Natural killer cell (primary cell): ENCODE data around the gene JARID2. TPM values are rescaled to one million over a fixed set of nuclear protein-coding genes. Genes with fewer than 3 reads are reported as not detected.

Experiments used
- ATAC-seq, 3 donors: fragments of 150-1000 bp in 2 of 3; fragments of 200-7000 bp in 1 of 3; cut with Tn5 transposase; 1 replicate in 1 of 3; 2 replicates in 2 of 3; pipeline ENCODE4 v1.10.0; 2021; ENCODE audit warnings: mild to moderate bottlenecking in 2 of 3, moderate library complexity in 2 of 3
- DNase-seq, 2 donors: peaks; one replicate each; pipeline versions ENCODE4 v3.0.0 to v3.0.0-alpha.2; 2013 to 2021; ENCODE audit warnings: mixed read lengths in 1 of 2
- H3K27ac ChIP-seq: one replicate; pipeline ENCODE4 v1.5.1; 2013; ENCODE audit warnings: mild to moderate bottlenecking, low read length
- H3K27me3 ChIP-seq: one replicate; pipeline ENCODE4 v1.6.1; 2013; ENCODE audit warnings: low read length; ENCODE audit not compliant: control insufficient read depth, insufficient read depth
- H3K36me3 ChIP-seq: one replicate; pipeline ENCODE4 v1.6.1; 2013; ENCODE audit warnings: low read length; ENCODE audit not compliant: control insufficient read depth, insufficient read depth
- H3K4me1 ChIP-seq: one replicate; pipeline ENCODE4 v1.6.1; 2013; ENCODE audit warnings: low read length; ENCODE audit not compliant: control insufficient read depth, insufficient read depth
- H3K4me3 ChIP-seq: one replicate; pipeline ENCODE4 v1.5.1; 2013; ENCODE audit warnings: low read length
- H3K9me3 ChIP-seq: one replicate; pipeline ENCODE4 v1.6.1; 2013; ENCODE audit warnings: low read length; ENCODE audit not compliant: control insufficient read depth, insufficient read depth
- H3K27ac Mint-ChIP-seq, 2 donors: one replicate each; pipeline ENCODE4 v1.8.0; 2022; ENCODE audit warnings: mild to moderate bottlenecking in 2 of 2, mixed read lengths in 2 of 2, moderate library complexity in 1 of 2
- H3K27me3 Mint-ChIP-seq, 2 donors: one replicate each; pipeline ENCODE4 v1.8.0; 2022; ENCODE audit warnings: low read depth in 2 of 2, mixed read lengths in 2 of 2
- H3K36me3 Mint-ChIP-seq: one replicate; pipeline ENCODE4 v1.8.0; 2022; ENCODE audit warnings: mixed read lengths
- H3K4me1 Mint-ChIP-seq, 2 donors: one replicate each; pipeline ENCODE4 v1.8.0; 2022; ENCODE audit warnings: mixed read lengths in 2 of 2
- H3K4me3 Mint-ChIP-seq: one replicate; pipeline ENCODE4 v1.8.0; 2022; ENCODE audit warnings: mild to moderate bottlenecking, moderate library complexity, mixed read lengths
- H3K9me3 Mint-ChIP-seq, 2 donors: one replicate each; pipeline ENCODE4 v1.8.0; 2022; ENCODE audit warnings: mixed read lengths in 2 of 2
- WGBS: methylation state at CpG from one replicate; pipeline ENCODE4 v1.1.7; 2013; ENCODE audit warnings: missing lambda C conversion rate; ENCODE audit not compliant: insufficient coverage; 5-methylcytosine and 5-hydroxymethylcytosine counted together
- intact Hi-C: fragments of 100-400 bp; cut with micrococcal nuclease; formaldehyde crosslinking; loops from one replicate; pipeline ENCODE4 v1.14.2; 2022
- total RNA-seq, 4 donors: library from RNA; stranded (reverse); fragments of 120-200 nt in 1 of 4; gene quantifications; one replicate each; pipeline versions ENCODE4 v1.2.3 to v1.2.4, GENCODE V29; 2013 to 2022
- TF ChIP-seq, protein P1 (sequence below): fragments of 200-600 bp; IDR thresholded peaks from one replicate; pipeline ENCODE4 v1.8.0; 2022; ENCODE audit warnings: antibody characterized with exemption

JARID2 gene
- total RNA-seq, 3 donors from 2014 or later (not counting 1 experiment from before 2014, with no cell fraction given), result 49.9 to 60.9 (median 60.5) TPM

DNA sequence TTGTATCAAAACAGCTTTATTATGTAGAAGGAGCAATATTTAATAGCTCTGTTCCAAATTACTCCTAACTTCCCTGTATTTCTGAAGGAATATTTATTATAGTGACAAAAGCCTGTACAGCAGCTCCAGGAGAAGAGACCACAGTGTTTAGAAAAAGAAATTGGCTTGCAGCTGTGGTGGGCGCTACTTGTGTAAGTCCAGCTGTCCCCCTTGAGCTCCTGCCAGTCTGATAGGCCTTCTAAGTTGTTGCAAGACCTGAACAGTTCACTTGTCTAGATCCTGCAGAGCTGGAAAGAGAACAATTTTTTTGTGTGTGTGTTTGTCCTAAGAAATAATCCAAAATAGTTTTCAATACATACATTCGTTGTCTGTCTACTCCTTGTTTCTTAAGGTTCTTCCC lies 86.6 kb downstream of the JARID2 start:
- Histone ChIP-seq H3K27me3 (no peaks in the 10 kb centered on the region), H3K9me3 (no peaks in the 10 kb centered on the region), H3K36me3 (no peaks in the 10 kb centered on the region), H3K4me3 (no peak overlapping the region), H3K4me1 (peaks cover 48% of the 10 kb centered on the region), H3K27ac (no peak overlapping the region)
- intact Hi-C loops, result no loop called here
- Mint-ChIP-seq H3K4me3 (peak overlapping the region; percentile 42), H3K27ac (peak overlapping the region; percentile 21 to 91), H3K27me3 (no peaks in the 10 kb centered on the region), H3K9me3 (no peaks in the 10 kb centered on the region), H3K4me1 (peaks cover 86 to 87% of the 10 kb centered on the region in 2 donors), H3K36me3 (no peaks in the 10 kb centered on the region)
- ATAC-seq, result no peak
- 100% methylated on average over 1 of the region's 2 CpGs for WGBS
- DNase-seq, result no peak
- TF ChIP-seq, protein P1, sequence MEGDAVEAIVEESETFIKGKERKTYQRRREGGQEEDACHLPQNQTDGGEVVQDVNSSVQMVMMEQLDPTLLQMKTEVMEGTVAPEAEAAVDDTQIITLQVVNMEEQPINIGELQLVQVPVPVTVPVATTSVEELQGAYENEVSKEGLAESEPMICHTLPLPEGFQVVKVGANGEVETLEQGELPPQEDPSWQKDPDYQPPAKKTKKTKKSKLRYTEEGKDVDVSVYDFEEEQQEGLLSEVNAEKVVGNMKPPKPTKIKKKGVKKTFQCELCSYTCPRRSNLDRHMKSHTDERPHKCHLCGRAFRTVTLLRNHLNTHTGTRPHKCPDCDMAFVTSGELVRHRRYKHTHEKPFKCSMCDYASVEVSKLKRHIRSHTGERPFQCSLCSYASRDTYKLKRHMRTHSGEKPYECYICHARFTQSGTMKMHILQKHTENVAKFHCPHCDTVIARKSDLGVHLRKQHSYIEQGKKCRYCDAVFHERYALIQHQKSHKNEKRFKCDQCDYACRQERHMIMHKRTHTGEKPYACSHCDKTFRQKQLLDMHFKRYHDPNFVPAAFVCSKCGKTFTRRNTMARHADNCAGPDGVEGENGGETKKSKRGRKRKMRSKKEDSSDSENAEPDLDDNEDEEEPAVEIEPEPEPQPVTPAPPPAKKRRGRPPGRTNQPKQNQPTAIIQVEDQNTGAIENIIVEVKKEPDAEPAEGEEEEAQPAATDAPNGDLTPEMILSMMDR, result no peak

DNA sequence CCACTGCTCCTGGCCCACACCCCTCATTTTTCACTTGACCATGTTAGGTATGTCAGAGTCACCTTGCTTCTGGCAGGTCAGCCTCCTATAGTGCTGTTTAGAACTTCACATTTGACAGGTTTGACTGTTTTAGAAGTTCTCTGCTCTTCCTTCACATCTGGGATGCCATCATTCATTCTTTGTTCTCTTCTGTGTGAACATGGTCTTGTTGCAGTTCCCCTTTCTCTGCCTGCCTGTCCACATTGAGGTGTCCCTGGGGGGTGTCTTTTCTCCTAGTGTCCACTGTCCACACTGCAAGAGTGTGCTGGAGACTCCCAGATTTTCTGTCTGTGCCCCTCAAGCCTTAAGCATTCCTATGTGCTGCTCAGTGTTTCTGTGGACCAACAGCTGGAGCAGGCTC lies 89.5 kb downstream of the JARID2 start:
- Mint-ChIP-seq H3K36me3 (no peaks in the 10 kb centered on the region), H3K27me3 (no peaks in the 10 kb centered on the region), H3K27ac (peak overlapping the region; percentile 51 to 57), H3K4me1 (peaks cover 79% of the 10 kb centered on the region in 2 donors), H3K4me3 (peak overlapping the region; percentile 40), H3K9me3 (no peaks in the 10 kb centered on the region)
- DNase-seq (no peak), ATAC-seq (no peak)
- Histone ChIP-seq H3K27me3 (no peaks in the 10 kb centered on the region), H3K4me1 (peaks cover 46% of the 10 kb centered on the region), H3K4me3 (no peak overlapping the region), H3K36me3 (no peaks in the 10 kb centered on the region), H3K9me3 (no peaks in the 10 kb centered on the region), H3K27ac (no peak overlapping the region)
- intact Hi-C loops, result no loop called here
- TF ChIP-seq, protein P1, result no peak

DNA sequence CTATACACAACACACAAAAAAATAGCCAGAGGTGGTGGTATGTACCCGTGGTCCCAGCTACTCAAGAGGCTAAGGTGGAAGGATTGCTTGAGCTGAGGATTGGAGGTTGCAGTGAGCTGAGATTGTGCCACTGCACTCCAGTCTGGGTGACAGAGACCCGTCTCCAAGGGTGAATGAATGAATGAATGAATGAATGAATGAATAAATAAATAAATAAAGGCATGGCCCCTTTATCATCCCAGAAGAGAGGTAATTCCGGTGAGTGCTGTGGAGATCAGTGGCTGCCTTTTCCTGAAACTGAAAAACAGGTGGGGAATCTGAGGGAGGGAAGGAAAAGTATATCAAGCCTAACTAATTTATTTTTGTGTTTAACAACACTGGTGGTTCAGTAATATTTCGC lies 90.0 kb downstream of the JARID2 start:
- Mint-ChIP-seq H3K36me3 (no peaks in the 10 kb centered on the region), H3K9me3 (no peaks in the 10 kb centered on the region), H3K27me3 (no peaks in the 10 kb centered on the region), H3K27ac (peak overlapping the region; percentile 51 to 57), H3K4me1 (peaks cover 79% of the 10 kb centered on the region in 2 donors), H3K4me3 (no peak overlapping the region)
- peaks cover 44% of the 10 kb centered on the region for H3K4me1 ChIP-seq
- no peaks in the 10 kb centered on the region for H3K9me3 ChIP-seq
- no peak overlapping the region for H3K27ac ChIP-seq
- DNase-seq, result no peak
- TF ChIP-seq, protein P1, result no peak
- WGBS, result 86% methylated on average over 4 of the region's 4 CpGs
- intact Hi-C loops, result no loop called here
- ATAC-seq, result no peak
- H3K4me3 ChIP-seq, result no peak overlapping the region
- H3K27me3 ChIP-seq, result no peaks in the 10 kb centered on the region
- no peaks in the 10 kb centered on the region for H3K36me3 ChIP-seq

DNA sequence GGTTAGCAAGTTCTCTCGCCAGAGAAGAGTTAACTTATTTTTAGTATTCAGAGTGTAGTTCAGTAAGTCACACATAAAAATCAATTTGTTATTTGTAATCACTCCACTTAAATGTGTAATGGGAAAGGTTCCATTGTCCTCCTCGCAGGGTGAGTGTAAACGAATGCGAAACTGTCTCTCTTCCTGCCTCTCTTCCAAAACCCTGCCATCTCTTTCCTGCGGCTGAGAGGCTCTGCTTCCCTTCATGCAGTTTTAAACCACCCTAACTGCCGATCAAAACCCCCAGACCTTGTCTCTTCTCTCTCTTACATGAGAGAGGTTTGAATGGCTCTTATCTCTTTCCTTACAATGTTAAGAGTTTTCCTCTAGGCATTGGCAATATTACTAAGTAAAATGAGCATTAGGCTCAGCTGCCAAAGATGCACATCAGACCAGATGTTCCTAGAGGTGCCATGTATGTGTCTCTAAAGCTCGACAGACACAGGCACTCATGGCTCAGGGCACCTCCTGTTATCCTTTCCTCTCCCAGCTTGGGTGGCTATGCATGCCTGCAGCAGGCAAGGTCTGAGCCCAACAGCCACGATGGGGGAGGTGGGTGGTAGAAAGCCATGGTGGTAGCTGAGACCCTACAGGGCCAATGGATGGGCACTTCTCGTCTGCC lies 91.2 kb downstream of the JARID2 start:
- ATAC-seq (no peak), DNase-seq (no peak)
- Mint-ChIP-seq H3K27ac (peak overlapping the region; percentile 59), H3K4me3 (peak overlapping the region; percentile 7), H3K9me3 (no peaks in the 10 kb centered on the region), H3K36me3 (no peaks in the 10 kb centered on the region), H3K27me3 (no peaks in the 10 kb centered on the region), H3K4me1 (peaks cover 79 to 81% of the 10 kb centered on the region in 2 donors)
- 45% methylated on average over 7 of the region's 9 CpGs for WGBS
- intact Hi-C loops, result no loop called here
- H3K9me3 ChIP-seq, result no peaks in the 10 kb centered on the region
- no peaks in the 10 kb centered on the region for H3K27me3 ChIP-seq
- H3K4me1 ChIP-seq, result peaks cover 38% of the 10 kb centered on the region
- TF ChIP-seq, protein P1, result no peak
- H3K36me3 ChIP-seq, result no peaks in the 10 kb centered on the region
- no peak overlapping the region for H3K27ac ChIP-seq
- no peak overlapping the region for H3K4me3 ChIP-seq
